SK-N-SH treated with all-trans-retinoic acid at 6 μM for 48 hours (cell line): ENCODE data around the gene ACOX1.

ENCODE experiments used
- ATAC-seq: fragments of 200-7000 bp; cut with Tn5 transposase; 3 replicates; pipeline ENCODE4 v1.9.1; 2020; ENCODE audit warnings: mild to moderate bottlenecking, moderate library complexity
- ARNTL ChIP-seq: fragments of 450-650 bp; formaldehyde crosslinking; IDR thresholded peaks from 2 replicates; pipeline ENCODE4 v1.5.0; 2020; ENCODE audit warnings: low read depth, mild to moderate bottlenecking, moderate library complexity, borderline replicate concordance
- BACH2 ChIP-seq: fragments of 250-450 bp; sonication (Bioruptor Pico); IDR thresholded peaks from 2 replicates; pipeline ENCODE4 v1.9.0; 2021; ENCODE audit warnings: mild to moderate bottlenecking, borderline replicate concordance
- CREB5 ChIP-seq: fragments of 250-450 bp; sonication (Bioruptor Pico); IDR thresholded peaks from 2 replicates; pipeline ENCODE4 v1.5.1; 2020; ENCODE audit warnings: low read depth, mild to moderate bottlenecking, moderate library complexity
- CSDC2 ChIP-seq: fragments of 250-450 bp; sonication (Bioruptor Pico); IDR thresholded peaks from 2 replicates; pipeline ENCODE4 v1.5.0; 2020; ENCODE audit warnings: mild to moderate bottlenecking, moderate library complexity
- CSRNP3 ChIP-seq: fragments of 250-450 bp; sonication (Bioruptor Pico); IDR thresholded peaks from 2 replicates; pipeline ENCODE4 v1.5.1; 2021; ENCODE audit warnings: mild to moderate bottlenecking, moderate library complexity
- ESRRG ChIP-seq: fragments of 250-450 bp; sonication (Bioruptor Pico); IDR thresholded peaks from 2 replicates; pipeline ENCODE4 v1.6.1; 2021; ENCODE audit warnings: mild to moderate bottlenecking
- GLIS3 ChIP-seq: fragments of 250-450 bp; sonication (Bioruptor Pico); IDR thresholded peaks from 2 replicates; pipeline ENCODE4 v1.5.0; 2020; ENCODE audit warnings: mild to moderate bottlenecking, moderate library complexity
- ISL1 ChIP-seq: fragments of 250-450 bp; sonication (Bioruptor Pico); IDR thresholded peaks from 2 replicates; pipeline ENCODE4 v2.1.2; 2022; ENCODE audit warnings: mild to moderate bottlenecking, moderate library complexity
- OSR1 ChIP-seq: fragments of 250-450 bp; sonication (Bioruptor Pico); IDR thresholded peaks from 2 replicates; pipeline ENCODE4 v1.8.0; 2022; ENCODE audit warnings: moderate library complexity, mild to moderate bottlenecking, inconsistent platforms
- PATZ1 ChIP-seq: fragments of 250-450 bp; sonication (Bioruptor Pico); IDR thresholded peaks from 2 replicates; pipeline ENCODE4 v1.8.0; 2020; ENCODE audit warnings: mild to moderate bottlenecking, moderate library complexity, borderline replicate concordance
- POU6F1 ChIP-seq: fragments of 250-450 bp; sonication (Bioruptor Pico); IDR thresholded peaks from 2 replicates; pipeline ENCODE4 v1.8.0; 2021; ENCODE audit warnings: low read depth, mild to moderate bottlenecking, moderate library complexity, borderline replicate concordance
- PPARA ChIP-seq: fragments of 250-450 bp; sonication (Bioruptor Pico); IDR thresholded peaks from 2 replicates; pipeline ENCODE4 v1.5.0; 2020; ENCODE audit warnings: mild to moderate bottlenecking, borderline replicate concordance
- RARB ChIP-seq: fragments of 250-450 bp; sonication (Bioruptor Pico); IDR thresholded peaks from 2 replicates; pipeline ENCODE4 v1.8.0; 2021; ENCODE audit warnings: mild to moderate bottlenecking, moderate library complexity
- SNAI2 ChIP-seq: fragments of 250-450 bp; sonication (Bioruptor Pico); IDR thresholded peaks from 2 replicates; pipeline ENCODE4 v1.5.0; 2020; ENCODE audit warnings: mild to moderate bottlenecking, moderate library complexity
- TCF4 ChIP-seq: fragments of 250-450 bp; sonication (Bioruptor Pico); IDR thresholded peaks from 2 replicates; pipeline ENCODE4 v1.8.0; 2021; ENCODE audit warnings: mild to moderate bottlenecking, moderate library complexity, borderline replicate concordance
- TOX ChIP-seq: fragments of 250-450 bp; sonication (Bioruptor Pico); IDR thresholded peaks from 2 replicates; pipeline ENCODE4 v1.8.0; 2021; ENCODE audit warnings: mild to moderate bottlenecking, moderate library complexity, borderline replicate concordance
- TSHZ2 ChIP-seq: fragments of 250-450 bp; sonication (Bioruptor Pico); IDR thresholded peaks from 2 replicates; pipeline ENCODE4 v1.5.0; 2020; ENCODE audit warnings: mild to moderate bottlenecking, moderate library complexity
- ZFP3 ChIP-seq: fragments of 250-450 bp; sonication (Bioruptor Pico); IDR thresholded peaks from 2 replicates; pipeline ENCODE4 v1.5.0; 2020; ENCODE audit warnings: mild to moderate bottlenecking, moderate library complexity
- ZFP30 ChIP-seq: fragments of 450-650 bp; formaldehyde crosslinking; IDR thresholded peaks from 2 replicates; pipeline ENCODE4 v1.5.0; 2022; ENCODE audit warnings: mild to moderate bottlenecking, moderate library complexity
- ZNF565 ChIP-seq: fragments of 450-650 bp; formaldehyde crosslinking; conservative IDR thresholded peaks from 2 replicates; pipeline ENCODE4 v1.5.0; 2020; ENCODE audit warnings: low read depth, mild to moderate bottlenecking, moderate library complexity
- ZNF70 ChIP-seq: fragments of 450-650 bp; formaldehyde crosslinking; IDR thresholded peaks from 2 replicates; pipeline ENCODE4 v1.5.0; 2020; ENCODE audit warnings: mild to moderate bottlenecking, moderate library complexity
- ZNF8 ChIP-seq: fragments of 450-650 bp; formaldehyde crosslinking; IDR thresholded peaks from 2 replicates; pipeline ENCODE4 v1.5.0; 2020; ENCODE audit warnings: mild to moderate bottlenecking, moderate library complexity

The ACOX1 gene

GRCh38 chr17:76008630-76009425 is 29.9 kb upstream of the ACOX1 start (continued):
- TF ChIP-seq TSHZ2 = no peak
- TF ChIP-seq PPARA (CRISPR knock-in tag) = no peak

- TF ChIP-seq BACH2 (CRISPR knock-in tag) (no peak), GLIS3 (CRISPR knock-in tag) (no peak), PATZ1 (CRISPR knock-in tag) (no peak), TSHZ2 (no peak), TCF4 (CRISPR knock-in tag) (no peak), CREB5 (CRISPR knock-in tag) (no peak), ISL1 (CRISPR knock-in tag) (no peak), OSR1 (CRISPR knock-in tag) (no peak), PPARA (CRISPR knock-in tag) (no peak), ESRRG (no peak), RARB (CRISPR knock-in tag) (no peak), ZNF8 (CRISPR knock-in tag) (no peak), ZNF565 (CRISPR knock-in tag) (no peak), ZFP3 (CRISPR knock-in tag) (no peak), ZFP30 (CRISPR knock-in tag) (no peak), ZNF70 (CRISPR knock-in tag) (no peak)
- TF ChIP-seq, all 23 proteins: peak for 0
- ATAC-seq = no peak
These were observed 29.2 kb upstream of the ACOX1 start for GRCh38 chr17:76008208-76008607.

- ATAC-seq = no peak
- no peak for TF ChIP-seq TOX (CRISPR knock-in tag)
- no peak for TF ChIP-seq CREB5 (CRISPR knock-in tag)
- TF ChIP-seq ZFP30 (CRISPR knock-in tag) = no peak
- TF ChIP-seq SNAI2 (CRISPR knock-in tag) = no peak
- TF ChIP-seq ZNF565 (CRISPR knock-in tag) = no peak
- TF ChIP-seq CSRNP3 (CRISPR knock-in tag) = no peak
- no peak for TF ChIP-seq OSR1 (CRISPR knock-in tag)
- no peak for TF ChIP-seq ARNTL (CRISPR knock-in tag)
- TF ChIP-seq CSDC2 (CRISPR knock-in tag) = no peak
- TF ChIP-seq ZNF70 (CRISPR knock-in tag) = no peak
- no peak for TF ChIP-seq POU6F1 (CRISPR knock-in tag)
- TF ChIP-seq RARB (CRISPR knock-in tag) = no peak
- no peak for TF ChIP-seq PATZ1 (CRISPR knock-in tag)
These were observed 28.8 kb upstream of the ACOX1 start for GRCh38 chr17:76007850-76008165.
